EL (cell line): ENCODE results near the gene AGRN.
"Not testable (repeated sequence)": the region's sequence is repeated elsewhere in the genome, so short reads cannot be mapped to it uniquely, and the experiment has no call there.

ENCODE experiments used
- DNase-seq: peaks from one replicate; pipeline ENCODE4 v3.0.0-alpha.2; 2016

Gene AGRN

GRCh38 chr1:1094981-1095380 lies 75.1 kb downstream of the AGRN start:
- no peak for DNase-seq

GRCh38 chr1:1096136-1096535 lies 76.2 kb downstream of the AGRN start:
- DNase-seq = not testable (repeated sequence)

GRCh38 chr1:1098681-1099421 lies 78.9 kb downstream of the AGRN start:
- DNase-seq = no peak

- DNase-seq = no peak
Measured at GRCh38 chr1:1099506-1100183, 79.7 kb downstream of the AGRN start.

GRCh38 chr1:1100296-1100695 lies 80.4 kb downstream of the AGRN start:
- DNase-seq = no peak

- DNase-seq = no peak
Measured at GRCh38 chr1:1101503-1101902, 81.6 kb downstream of the AGRN start.

GRCh38 chr1:1104152-1104551 lies 84.2 kb downstream of the AGRN start:
- peak; percentile 55 for DNase-seq
